Vagina (tissue), 2 donors: ENCODE measurements around the gene ATXN7L3.

Experiments
- POLR2A ChIP-seq, 2 donors: fragments of 450-650 bp; IDR thresholded peaks; one replicate each; pipeline ENCODE4 v1.6.1; 2017; ENCODE audit warnings: antibody characterized with exemption in 2 of 2, mild to moderate bottlenecking in 2 of 2, moderate library complexity in 2 of 2
- POLR2AphosphoS5 ChIP-seq, 2 donors: sonication (generic); formaldehyde crosslinking; IDR thresholded peaks; one replicate each; pipeline ENCODE4 v1.9.0; 2017; ENCODE audit warnings: antibody characterized with exemption in 2 of 2, mild to moderate bottlenecking in 2 of 2, low read depth in 1 of 2; ENCODE audit not compliant: insufficient read depth in 1 of 2
- TF ChIP-seq, protein P1 (sequence below), 3 experiments: fragments of 450-650 bp in 2 of 3; fragments of 200-600 bp in 1 of 3; sonication (generic) in 1 of 3; IDR thresholded peaks; one replicate each; pipeline ENCODE4 v1.5.1; 2017 to 2019; ENCODE audit warnings: antibody characterized with exemption in 3 of 3, mild to moderate bottlenecking in 2 of 3, moderate library complexity in 2 of 3

DNA sequence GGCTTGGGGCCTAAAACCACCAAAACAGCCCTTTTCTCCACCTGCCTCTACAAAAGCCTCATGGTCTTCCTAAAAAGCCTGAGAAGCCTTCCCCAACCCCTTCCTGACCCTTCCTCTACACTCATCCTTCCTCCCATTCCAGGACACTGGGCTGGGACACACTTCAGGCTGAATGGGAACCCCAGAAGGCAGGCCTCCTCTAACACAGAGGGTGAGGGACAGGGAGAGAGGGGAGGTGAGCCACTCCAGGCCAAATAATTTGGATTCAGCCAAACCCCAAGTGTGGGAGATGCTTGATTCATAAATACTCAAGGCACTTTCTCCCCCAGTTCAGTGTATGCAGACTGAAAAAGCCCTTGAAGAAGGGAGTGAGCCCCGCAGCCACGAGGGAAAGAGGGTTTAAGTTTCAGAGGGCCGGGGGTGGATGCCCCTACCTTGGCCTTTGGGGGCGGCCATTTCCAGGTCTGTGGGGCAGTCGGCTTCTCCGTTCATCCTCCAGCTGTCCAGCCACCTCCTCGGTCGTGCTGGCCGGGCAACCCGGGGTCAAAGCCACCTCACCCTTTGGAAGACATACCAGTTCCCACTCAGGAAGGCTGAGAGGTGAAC, 18.2 kb upstream of the ATXN7L3 start:
- TF ChIP-seq, protein P1, sequence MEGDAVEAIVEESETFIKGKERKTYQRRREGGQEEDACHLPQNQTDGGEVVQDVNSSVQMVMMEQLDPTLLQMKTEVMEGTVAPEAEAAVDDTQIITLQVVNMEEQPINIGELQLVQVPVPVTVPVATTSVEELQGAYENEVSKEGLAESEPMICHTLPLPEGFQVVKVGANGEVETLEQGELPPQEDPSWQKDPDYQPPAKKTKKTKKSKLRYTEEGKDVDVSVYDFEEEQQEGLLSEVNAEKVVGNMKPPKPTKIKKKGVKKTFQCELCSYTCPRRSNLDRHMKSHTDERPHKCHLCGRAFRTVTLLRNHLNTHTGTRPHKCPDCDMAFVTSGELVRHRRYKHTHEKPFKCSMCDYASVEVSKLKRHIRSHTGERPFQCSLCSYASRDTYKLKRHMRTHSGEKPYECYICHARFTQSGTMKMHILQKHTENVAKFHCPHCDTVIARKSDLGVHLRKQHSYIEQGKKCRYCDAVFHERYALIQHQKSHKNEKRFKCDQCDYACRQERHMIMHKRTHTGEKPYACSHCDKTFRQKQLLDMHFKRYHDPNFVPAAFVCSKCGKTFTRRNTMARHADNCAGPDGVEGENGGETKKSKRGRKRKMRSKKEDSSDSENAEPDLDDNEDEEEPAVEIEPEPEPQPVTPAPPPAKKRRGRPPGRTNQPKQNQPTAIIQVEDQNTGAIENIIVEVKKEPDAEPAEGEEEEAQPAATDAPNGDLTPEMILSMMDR (IDR thresholded peaks at IDR 0.05) = no peak
- TF ChIP-seq POLR2AphosphoS5 (IDR thresholded peaks at IDR 0.05; ENCODE audit: insufficient read depth in 1 of 2, low read depth in 1 of 2) = no peak
- no peak for TF ChIP-seq POLR2A (IDR thresholded peaks at IDR 0.05)
